Nucleus accumbens (tissue), 56 donors: ENCODE measurements around the gene FRMD5.
A peak's percentile ranks its signal among the peaks of the same experiment; 100 is the strongest.

ENCODE experiments used
- DNase-seq, 56 donors: peaks; one replicate each; lab custom pipeline; 2025; lab: John Stamatoyannopoulos, UW

The FRMD5 gene

DNA sequence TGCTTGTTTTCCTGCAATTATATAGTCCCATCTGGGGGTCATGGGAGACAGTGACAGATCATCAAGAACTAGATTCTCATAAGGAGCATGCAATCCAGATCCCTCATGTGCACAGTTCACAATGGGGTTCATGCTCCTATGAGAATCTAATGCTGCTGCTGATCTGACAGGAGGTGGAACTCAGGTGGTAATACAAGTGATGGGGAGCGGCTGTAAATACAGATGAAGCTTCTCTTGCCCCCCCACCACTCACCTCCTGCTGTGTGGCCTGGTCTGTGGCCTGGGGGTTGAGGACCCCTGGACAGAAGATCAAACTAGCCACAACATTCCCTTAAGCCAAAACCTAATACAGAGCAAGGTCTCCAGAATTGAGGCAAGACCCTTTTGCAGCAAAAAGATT is 207.1 kb downstream of the FRMD5 start:
- no peak for DNase-seq

DNA sequence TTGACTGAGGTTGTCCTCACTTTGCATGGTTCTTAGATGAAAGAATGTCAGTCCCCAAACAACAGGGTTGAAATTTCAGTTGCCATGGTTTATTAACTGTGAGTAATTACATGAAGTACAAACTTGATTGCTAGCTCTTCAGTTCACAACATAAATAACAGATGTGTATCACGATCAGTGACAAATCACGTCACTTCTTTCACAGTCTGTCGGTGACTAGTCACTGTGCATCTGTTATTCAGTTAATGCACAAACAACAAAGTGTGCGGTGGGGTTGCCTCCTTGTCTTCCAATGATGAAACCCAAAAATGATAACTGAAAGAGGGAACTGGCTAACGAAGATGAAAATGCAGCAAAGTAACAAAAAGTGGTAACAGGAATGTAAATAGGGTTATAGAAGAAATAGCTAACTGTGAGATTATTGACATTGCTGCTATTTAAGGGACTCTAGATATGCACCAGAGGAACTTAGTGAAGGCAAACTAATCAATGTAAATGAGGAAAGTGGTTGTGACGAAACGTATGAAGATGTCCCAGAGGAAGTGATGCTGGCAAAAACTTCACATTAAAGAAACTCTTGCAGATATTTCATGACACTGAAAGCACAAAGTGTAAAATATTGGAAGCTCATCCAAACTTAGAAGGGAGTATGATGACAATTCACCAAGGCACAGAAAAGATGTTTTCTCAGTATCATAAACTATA is 208.9 kb downstream of the FRMD5 start:
- DNase-seq = no peak

DNA sequence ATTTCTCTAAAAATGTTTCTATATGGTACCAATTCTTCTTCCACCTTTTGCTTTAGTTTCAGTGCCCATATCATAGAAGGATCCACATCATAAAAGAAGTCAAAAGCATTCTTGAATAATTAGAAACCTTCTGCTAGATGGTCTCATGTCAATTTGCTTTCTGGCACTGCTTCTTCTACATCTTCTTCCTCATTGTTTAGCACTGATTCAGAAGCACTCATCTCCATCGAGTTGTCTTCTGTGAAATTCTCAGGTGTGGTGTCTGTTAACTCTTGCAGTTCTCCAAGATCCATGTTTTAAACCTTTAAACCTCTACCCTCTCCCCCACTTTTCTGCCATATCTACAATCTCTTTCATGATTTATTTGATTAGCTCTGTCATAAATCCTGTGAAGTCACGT is 213.5 kb downstream of the FRMD5 start:
- DNase-seq = no peak

DNA sequence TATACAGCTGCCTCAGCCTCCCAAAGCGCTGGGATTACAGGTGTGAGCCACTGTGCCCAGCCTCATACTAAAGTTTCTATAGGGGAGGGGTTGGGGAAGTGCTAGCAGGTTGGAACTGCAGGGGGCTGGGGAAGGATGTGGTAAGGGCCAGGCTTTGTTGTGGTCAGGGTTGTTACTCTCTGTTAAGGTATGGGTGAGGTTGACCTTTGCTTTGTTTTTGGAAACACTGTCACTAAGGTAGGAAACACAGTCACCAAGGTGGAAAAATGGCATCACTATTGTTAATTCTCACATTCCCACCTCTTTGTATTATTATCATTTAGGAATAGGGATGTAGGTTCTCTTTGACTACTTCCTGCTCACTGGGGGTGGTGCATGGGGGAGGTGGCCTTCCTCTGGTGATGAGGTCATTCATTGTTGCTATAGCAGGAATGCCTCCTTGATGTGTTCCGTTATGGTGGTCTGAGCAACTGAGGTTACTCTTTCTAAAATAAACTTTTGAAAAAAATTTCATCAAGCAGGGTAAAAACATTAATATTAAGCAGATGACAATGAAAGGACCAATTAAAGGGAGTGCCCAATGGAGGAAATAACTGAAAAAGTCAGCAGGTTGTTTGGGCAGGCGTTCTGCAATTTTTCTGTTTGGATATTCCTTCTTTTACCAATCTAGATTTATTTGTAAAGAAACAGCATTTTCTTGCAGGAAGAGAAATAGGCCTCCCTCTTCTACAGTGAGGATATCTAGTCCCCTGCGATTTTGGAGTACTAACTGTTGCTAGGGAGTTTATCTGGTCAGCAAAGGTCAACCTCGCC is 217.8 kb downstream of the FRMD5 start:
- DNase-seq = no peak

DNA sequence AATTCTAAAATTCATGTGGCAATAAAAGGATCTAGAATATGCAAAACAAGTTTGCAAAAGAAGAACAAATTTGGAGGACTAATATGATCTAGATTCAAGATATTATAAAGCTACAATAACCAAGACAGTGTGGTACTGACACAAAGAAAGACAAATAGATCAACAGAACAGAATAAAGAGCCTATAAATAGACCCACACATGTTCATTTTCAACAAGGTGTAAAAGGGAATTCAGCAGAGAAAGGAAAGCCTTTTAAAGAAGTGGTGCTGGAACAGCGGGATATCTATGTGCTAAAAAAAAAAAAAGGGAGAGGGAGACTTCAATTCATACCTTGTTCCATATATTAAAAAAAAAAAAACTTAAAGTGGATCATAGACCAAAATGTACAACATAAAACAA is 219.3 kb downstream of the FRMD5 start:
- DNase-seq = no peak

DNA sequence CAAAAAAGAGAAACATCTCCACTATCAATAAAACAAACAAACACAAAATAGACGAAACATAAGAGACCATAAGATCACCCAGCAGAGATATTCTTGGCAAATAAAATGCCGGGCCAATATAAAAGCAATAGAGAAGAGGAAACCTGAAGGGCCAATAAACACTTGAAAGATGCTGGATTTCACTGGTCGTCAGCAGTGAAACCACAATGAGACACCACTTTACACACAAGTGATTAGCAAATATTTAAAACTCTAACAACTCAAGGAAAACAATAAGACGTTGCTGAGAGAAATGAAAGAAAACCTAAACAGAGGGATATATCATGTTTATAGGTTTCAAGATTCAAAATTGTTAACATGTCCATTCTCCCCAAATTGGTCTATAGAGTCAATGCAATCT is 219.7 kb downstream of the FRMD5 start:
- DNase-seq = no peak

DNA sequence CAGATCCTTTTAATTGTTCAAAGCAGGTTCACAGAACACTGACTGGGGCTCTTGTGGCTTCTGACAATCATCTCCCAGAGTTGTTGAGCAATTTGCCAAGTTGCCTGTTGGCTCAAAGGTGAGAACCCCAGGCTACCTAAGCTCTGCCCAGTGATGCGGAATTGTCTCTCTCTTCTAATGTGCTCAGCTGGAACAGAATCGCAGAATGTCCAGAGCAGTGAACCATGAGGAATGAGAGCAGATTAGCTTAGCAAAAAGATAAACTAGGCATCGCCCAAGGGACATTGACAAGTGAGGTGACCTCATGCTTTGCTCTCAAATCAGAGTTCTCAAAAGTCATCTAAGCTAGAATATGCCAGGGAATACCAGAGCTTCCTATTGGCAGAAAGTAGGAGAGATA is 220.2 kb downstream of the FRMD5 start:
- DNase-seq = no peak

DNA sequence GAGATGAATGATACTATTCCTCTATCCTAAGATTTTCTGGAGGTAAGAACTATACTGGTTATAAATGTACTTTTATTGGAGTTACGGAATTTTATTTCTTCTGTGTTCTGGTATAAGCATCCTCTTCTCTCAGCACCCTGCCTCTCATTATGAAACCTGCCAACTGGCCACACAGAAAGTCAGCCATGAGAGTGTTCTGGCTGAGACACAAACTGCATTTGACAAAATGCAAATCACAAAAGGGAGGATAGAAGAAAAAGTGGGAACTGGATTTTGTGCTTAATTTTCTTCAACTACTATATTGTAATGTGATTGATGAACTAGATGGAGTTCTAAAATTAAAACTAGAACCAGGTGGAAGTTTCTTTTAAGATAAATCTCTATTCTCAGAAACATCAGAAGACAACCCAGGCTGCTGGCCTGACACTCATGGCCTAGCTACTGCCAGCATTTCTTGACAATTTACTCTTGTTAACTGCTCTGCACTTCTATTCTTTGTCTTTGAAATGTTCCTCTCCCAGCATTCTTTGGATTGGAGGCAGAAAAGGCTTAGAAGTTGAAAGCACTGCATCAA is 225.2 kb downstream of the FRMD5 start:
- peak in 2 of 56 donors; percentile 10 for DNase-seq

DNA sequence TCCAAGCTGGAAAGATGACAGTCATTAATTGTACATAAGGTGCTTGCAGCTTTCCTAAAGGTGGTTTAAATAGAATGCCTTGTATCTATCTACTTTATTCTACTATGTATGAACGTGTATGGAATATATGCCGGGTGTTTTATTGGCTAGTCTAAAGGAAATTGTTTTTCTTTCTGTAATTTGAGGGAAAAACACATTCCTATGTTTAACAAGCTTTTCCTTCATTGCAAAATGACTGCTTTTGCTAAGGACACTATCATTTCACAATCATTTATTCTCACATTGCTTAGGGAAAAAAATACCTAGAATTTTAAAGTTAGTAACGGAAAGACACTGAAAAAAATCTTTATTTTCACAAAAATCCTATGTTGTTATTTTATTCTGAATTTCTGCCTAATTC is 226.5 kb downstream of the FRMD5 start:
- no peak for DNase-seq

DNA sequence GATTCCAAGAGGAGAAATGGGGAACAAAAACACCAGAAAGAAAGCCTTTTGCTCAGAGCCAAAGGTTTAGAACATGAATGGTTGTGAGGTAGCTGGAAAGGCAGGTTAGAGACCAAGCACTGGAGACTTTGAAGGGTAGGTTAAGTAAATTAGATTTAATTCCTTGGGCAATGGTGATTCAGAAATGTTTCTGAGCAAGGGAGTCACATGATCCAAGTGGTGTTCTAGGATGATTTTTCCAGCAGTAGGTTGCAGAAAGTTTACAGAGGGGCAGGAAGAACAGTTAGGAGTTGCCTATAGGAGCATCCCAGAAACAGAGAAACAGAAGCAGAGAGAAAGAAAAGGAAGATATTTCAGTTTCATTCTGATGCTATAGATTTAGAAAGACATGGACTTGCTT is 228.4 kb downstream of the FRMD5 start:
- no peak for DNase-seq

DNA sequence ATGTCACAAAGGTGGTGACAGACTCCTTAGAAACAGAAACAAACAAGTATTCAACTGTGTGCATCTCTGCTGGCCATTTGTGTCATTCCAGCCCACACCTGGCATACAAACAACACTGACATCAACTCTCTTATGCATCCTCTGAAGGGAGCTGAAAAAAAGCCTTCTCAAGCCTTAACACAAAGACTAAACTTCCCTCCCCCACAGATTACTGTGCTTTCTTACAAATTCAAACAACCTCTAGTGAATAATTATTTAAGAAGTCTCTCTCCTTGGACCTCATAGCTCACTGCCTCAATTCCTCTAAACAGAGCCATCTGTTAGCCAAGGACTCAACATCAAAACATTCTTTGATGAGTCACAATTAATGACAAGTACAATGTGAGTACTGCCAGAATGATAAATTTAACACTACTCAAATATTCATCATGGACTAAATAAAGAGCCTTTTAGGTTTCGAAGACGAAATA is 236.2 kb downstream of the FRMD5 start:
- DNase-seq = peak in 2 of 56 donors; percentile 12 to 39

DNA sequence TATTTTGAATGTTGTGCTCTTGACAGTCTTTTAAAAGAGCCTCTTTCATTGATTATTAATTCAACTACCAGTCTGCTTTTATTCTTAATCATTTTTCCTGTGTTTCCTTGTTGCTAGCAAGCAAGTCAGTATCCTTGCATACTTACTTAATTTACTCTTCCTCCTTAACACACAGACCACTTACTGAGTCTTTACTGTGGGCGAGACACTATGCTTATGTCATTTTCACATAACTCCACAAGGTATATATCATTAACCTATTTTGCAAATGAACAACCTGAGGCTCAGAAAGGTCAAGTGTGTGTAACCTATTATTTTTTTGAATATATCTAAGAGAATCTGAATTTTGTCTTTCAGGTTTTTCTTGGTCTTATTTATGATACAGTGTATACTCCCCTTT is 237.3 kb downstream of the FRMD5 start:
- no peak for DNase-seq

DNA sequence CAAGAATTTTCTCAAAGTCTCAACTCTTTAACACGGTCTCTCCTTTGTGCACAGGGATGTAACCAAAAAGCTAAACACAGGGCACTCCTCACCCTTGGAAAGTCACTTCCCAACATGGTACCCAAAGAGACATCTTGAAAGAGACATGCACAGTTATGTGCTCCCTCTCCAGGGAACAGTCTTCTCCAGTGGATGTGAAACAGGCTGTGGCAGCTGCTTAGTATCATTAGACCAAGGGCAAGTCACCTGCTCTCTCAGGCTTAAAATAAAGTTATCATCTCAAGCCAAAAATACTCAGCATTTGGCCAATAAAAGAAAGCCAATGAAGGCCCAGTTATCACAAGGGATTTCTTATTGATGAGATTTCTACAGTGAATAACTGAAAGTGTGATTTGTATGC is 239.9 kb downstream of the FRMD5 start:
- DNase-seq = no peak

DNA sequence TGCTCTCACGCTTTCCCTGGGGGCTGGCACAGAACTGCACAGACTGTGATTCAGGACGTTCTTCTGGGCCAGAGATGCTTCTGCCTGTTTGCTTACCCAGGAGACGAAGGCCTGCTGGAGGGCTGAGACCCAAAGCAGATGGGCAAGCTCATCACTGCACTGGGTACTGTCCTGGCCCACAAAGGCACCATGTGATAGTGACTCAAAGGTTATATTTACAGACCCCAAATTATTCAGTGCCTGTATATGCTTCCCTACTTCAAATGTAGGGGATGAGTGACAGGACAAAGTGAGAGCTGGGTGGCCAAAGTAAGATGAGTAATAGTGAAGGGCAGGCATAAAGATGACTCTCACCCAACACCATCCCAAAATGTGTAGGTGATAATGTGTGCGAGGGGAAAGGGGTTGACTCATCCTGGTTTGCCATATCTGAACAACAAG is 240.9 kb downstream of the FRMD5 start:
- peak in 2 of 56 donors; percentile 21 to 87 for DNase-seq

DNA sequence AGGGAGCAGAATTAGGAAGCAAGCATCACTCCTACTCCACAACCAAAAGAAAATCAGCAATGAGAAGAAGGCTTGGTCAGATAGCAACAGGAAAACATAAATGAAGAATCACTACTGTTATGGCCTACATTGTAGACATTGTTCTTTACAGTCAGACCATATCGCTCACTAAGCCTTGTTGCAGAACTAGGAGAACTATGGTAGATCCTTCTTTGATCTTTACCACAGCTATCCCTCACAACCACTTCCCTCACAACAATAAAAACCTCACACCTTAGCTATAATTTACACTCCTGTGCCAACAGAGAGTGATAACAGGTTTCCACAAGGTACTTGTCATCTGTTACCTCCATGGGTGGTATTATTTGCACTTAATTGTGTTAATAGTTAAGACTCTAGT is 241.7 kb downstream of the FRMD5 start:
- DNase-seq = no peak

DNA sequence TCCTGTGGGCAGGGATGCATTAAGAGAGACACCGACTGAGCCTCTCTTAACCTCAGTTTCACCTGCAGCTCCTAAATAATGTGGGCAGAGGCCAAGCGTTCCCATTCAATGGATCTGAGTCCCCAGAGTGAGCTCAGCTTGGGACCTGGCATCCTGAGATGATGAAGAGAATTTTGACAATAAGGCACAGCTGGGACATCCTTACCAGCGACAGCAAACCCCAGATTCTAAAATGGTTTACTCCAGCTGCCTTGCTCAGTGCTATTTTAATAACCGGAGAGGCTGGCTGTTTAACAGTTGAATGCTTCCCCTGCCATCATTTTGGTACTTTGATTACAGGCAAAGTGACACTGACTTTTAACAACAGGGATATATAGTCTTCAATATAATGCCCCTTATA is 244.5 kb downstream of the FRMD5 start:
- DNase-seq = no peak

DNA sequence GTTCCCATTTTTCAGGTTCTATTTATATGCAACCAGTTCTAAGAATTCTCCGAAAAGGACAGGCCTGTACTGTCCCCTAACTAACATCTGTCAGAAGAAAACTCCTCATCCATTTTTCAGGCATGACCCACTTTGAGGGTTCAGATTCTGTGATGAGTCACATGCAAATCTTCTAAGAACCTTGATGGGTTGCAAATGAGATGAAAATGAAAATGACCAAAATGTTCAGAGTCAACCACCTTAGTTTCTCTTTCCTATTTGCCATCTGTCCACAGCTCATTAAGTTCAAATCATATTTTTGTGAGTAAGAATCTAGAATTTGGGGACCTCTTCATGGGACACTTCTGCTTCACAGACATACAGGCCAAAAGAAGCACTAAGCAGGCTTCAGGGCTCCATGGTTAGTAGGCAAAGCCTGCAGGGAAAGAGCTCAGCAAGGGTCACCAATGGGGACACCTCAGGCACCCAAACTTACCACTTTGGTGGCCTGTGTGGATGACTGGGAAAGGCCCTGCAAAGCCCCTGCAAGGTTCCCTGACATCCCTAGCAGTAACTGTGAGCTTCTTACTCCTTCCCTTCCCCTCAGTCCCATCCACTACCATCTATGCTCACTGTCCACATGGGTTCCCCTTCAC is 246.3 kb downstream of the FRMD5 start:
- DNase-seq = no peak

DNA sequence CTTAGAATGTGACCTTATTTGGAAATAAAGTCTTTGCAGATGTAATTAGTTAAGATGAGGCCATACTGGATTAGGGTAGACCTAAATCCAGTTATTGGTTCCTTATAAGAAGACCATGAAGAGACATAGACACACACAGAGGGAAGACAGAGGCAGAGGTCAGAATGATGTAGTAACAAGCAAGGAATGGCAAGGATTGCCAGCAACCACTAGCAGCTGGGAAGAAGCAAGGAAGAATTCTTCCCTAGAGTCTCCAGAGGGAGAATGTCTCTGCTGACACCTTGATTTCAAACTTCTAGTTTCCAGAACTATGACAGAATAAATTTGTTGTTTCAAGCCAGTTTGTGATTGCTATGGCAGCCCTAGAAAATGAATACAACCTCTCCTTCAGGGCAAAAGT is 251.6 kb downstream of the FRMD5 start:
- DNase-seq = no peak

DNA sequence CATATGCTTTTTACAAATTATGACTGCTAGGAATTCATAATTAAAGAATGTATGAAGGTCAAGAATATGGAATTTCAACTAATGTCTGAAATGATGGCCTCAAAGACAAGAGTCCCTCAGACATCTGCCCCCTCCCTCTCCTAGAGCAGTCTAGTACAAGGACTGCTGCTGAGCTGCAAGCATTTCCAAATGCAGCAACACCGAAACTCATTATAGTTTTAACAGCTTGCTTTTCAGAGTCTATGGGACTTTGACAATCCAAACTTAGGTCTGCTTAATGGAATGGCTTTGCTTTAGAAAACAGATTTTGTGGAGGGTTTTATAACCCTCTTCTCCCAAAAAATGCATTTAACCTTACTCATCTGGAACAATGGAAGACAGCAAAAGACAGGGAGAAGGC is 252.9 kb downstream of the FRMD5 start:
- no peak for DNase-seq

DNA sequence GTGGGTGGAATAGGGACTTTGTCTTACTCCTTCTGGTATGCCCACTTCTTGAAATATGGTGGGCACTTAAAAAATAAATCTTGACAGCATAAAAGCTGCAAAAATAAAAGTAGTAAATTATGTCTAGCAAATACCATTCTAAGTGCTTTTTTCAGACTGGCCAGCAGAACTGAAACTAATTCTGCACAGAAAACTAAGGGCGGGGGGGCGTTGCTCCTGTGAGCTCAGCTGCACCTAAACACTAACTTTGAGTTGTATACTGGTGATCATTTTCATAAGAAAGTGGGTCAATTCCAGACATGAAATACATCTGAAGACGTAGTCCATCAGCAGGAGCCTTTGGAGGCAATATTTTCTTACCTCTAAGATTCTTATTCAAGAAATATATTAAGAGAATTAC is 253.5 kb downstream of the FRMD5 start:
- DNase-seq = no peak

DNA sequence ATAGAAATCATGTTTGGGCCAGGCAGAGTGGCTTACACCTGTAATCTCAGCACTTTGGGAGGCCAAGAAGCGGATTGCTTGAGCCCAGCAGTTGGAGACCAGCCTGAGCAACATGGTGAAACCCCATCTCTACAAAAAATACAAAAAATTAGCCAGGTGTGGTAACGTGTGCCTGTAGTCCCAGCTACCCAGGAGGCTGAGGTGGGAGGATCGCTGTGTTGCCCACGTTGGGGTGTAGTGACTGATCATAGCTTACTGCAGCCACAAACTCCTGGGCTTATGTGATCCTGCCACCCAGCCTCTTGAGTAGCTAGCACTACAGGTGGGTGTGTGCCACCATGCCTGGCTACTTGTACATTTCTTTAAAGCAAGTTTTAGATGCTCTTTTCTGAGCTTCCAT is 254.0 kb downstream of the FRMD5 start:
- no peak for DNase-seq
